ENCODE measurements around the gene UCK2. TPM values are rescaled to one million over a fixed set of nuclear protein-coding genes. Genes with fewer than 3 reads are reported as not detected.
A peak's percentile ranks its signal among the peaks of the same experiment; 100 is the strongest.

The UCK2 gene
- total and polyA plus RNA-seq, 10 of the 15 experiments (the other 5 are each of a cell fraction or from before 2014, with no cell fraction given) = 55.3 to 106 (median 84.9) TPM

DNA sequence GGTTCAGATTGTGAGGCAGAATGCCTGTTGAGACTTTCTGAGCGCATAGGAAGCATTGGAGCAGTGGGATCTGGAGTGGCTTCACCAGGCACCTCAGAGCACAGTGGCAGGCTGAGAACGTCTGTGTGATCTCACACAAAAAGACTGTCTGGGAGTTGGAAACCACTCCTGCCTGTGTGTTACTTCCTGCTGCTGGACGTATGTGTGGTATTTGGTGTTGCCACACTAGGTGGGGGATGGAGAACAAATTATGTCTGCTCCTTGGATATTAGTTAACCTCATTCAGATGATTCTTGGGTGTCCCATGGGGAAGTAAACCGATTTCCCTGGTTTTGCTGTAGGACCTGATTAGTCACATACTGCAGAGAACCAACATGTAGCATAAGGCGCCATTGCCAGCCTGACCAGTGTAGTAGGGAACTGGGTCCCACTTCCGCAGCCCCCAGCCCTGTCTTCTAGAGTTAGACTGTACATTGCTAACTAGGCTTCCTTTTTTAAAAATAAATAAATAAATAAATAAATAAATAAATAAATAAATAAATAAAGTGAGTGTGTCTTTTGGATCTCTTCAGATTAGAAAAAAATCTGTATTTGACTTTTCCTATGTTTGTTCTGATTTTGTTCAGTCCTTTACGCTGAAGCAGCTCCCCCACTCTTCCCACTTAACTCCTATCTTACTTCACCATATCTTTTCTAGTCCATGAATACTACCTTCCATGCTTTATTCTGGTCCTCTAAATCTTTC is 26.9 kb downstream of the UCK2 start (continued):
- TF ChIP-seq CUX1 (IDR thresholded peaks at IDR 0.05; ENCODE audit: insufficient replicate concordance, low read depth, low read length) (no peak), SMAD5 (IDR thresholded peaks at IDR 0.05; ENCODE audit: low read depth) (no peak), KAT2A (conservative IDR thresholded peaks at IDR 0.05; ENCODE audit: control insufficient read depth, low read depth, low read length) (no peak), EP300 (IDR thresholded peaks at IDR 0.05; ENCODE audit: borderline replicate concordance in 1 of 2, control insufficient read depth in 1 of 2, low read depth in 2 of 2, low read length in 2 of 2) (peak; percentile 25 to 45; a peak in 2 of 4 replicates), EZH2 (IDR thresholded peaks at IDR 0.05; ENCODE audit: borderline replicate concordance, control insufficient read depth, low read depth, low read length) (no peak), BMI1 (IDR thresholded peaks at IDR 0.05; ENCODE audit: borderline replicate concordance) (no peak), RUNX3 (IDR thresholded peaks at IDR 0.05; ENCODE audit: low read length) (peak; percentile 62), CEBPZ (IDR thresholded peaks at IDR 0.05; ENCODE audit: low read depth, low read length) (no peak), RBBP5 (conservative IDR thresholded peaks at IDR 0.05) (no peak), TCF12 (IDR thresholded peaks at IDR 0.05; ENCODE audit: low read depth, low read length) (no peak), NBN (IDR thresholded peaks at IDR 0.05) (no peak), ATF7 (IDR thresholded peaks at IDR 0.05; ENCODE audit: low read depth) (peak; percentile 24; the same call in 1 of the 2 replicates)
- TF ChIP-seq, protein P1, sequence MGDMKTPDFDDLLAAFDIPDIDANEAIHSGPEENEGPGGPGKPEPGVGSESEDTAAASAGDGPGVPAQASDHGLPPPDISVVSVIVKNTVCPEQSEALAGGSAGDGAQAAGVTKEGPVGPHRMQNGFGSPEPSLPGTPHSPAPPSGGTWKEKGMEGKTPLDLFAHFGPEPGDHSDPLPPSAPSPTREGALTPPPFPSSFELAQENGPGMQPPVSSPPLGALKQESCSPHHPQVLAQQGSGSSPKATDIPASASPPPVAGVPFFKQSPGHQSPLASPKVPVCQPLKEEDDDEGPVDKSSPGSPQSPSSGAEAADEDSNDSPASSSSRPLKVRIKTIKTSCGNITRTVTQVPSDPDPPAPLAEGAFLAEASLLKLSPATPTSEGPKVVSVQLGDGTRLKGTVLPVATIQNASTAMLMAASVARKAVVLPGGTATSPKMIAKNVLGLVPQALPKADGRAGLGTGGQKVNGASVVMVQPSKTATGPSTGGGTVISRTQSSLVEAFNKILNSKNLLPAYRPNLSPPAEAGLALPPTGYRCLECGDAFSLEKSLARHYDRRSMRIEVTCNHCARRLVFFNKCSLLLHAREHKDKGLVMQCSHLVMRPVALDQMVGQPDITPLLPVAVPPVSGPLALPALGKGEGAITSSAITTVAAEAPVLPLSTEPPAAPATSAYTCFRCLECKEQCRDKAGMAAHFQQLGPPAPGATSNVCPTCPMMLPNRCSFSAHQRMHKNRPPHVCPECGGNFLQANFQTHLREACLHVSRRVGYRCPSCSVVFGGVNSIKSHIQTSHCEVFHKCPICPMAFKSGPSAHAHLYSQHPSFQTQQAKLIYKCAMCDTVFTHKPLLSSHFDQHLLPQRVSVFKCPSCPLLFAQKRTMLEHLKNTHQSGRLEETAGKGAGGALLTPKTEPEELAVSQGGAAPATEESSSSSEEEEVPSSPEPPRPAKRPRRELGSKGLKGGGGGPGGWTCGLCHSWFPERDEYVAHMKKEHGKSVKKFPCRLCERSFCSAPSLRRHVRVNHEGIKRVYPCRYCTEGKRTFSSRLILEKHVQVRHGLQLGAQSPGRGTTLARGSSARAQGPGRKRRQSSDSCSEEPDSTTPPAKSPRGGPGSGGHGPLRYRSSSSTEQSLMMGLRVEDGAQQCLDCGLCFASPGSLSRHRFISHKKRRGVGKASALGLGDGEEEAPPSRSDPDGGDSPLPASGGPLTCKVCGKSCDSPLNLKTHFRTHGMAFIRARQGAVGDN (IDR thresholded peaks at IDR 0.05) = peak; percentile 31; the same call in 1 of the 2 replicates
